Neural cell (in vitro differentiated cells): ENCODE results near the gene DSTN.

ENCODE experiments used
- EP300 ChIP-seq: fragments of 450-650 bp; conservative IDR thresholded peaks from 2 replicates; pipeline ENCODE4 v1.6.1; 2014; ENCODE audit warnings: antibody characterized with exemption, mild to moderate bottlenecking, moderate library complexity; ENCODE audit not compliant: poor library complexity, severe bottlenecking
- EZH2 ChIP-seq: fragments of 200-600, 300-800 bp; shearing (Covaris generic), sonication (generic); IDR thresholded peaks from 2 replicates; pipeline ENCODE4 v1.6.1; 2014; ENCODE audit warnings: antibody characterized with exemption, low read length, borderline replicate concordance, mild to moderate bottlenecking; ENCODE audit not compliant: insufficient read depth, poor library complexity, severe bottlenecking
- MXI1 ChIP-seq: fragments of 450-650 bp; conservative IDR thresholded peaks from 2 replicates; pipeline ENCODE4 v1.6.1; 2014; ENCODE audit warnings: antibody characterized with exemption, mild to moderate bottlenecking; ENCODE audit not compliant: poor library complexity, severe bottlenecking
- POLR2AphosphoS5 ChIP-seq: IDR thresholded peaks from 2 replicates; pipeline ENCODE4 v1.6.1; 2012
- RAD21 ChIP-seq: fragments of 450-650 bp; conservative IDR thresholded peaks from 2 replicates; pipeline ENCODE4 v1.6.1; 2014; ENCODE audit warnings: antibody characterized with exemption, mild to moderate bottlenecking, moderate library complexity
- SMC3 ChIP-seq: fragments of 450-650 bp; conservative IDR thresholded peaks from 2 replicates; pipeline ENCODE4 v1.6.1; 2014; ENCODE audit warnings: antibody characterized with exemption, mild to moderate bottlenecking, moderate library complexity; ENCODE audit not compliant: poor library complexity
- TAF1 ChIP-seq: IDR thresholded peaks from 2 replicates; pipeline ENCODE4 v1.6.1; 2012; ENCODE audit warnings: low read depth
- TF ChIP-seq, protein P1 (sequence below): fragments of 450-650 bp; IDR thresholded peaks from 2 replicates; pipeline ENCODE4 v1.5.1; 2014; ENCODE audit warnings: antibody characterized with exemption, mild to moderate bottlenecking, moderate library complexity; ENCODE audit not compliant: poor library complexity, severe bottlenecking
- TF ChIP-seq, protein P2 (sequence below): IDR thresholded peaks from 2 replicates; pipeline ENCODE4 v1.6.1; 2012; ENCODE audit warnings: borderline replicate concordance

DNA sequence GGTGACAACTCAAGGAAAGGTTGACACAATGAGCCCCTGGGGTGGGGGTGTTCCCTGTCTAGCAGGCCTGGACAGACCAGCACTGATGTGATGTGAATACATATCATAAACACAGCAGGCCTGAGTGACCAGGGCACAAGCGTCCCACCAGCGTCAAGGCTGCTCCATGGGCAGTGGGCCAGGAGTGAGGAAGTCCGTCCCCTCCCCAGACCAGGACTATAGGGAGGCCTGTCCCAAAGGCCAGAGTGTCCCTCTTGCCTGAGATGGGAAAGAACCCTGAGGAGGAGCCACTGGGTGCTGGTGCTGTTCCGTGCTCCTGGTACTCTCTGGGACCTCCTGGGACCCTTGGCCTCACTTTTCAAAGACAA, 67.5 kb downstream of the DSTN start:
- TF ChIP-seq, protein P1, sequence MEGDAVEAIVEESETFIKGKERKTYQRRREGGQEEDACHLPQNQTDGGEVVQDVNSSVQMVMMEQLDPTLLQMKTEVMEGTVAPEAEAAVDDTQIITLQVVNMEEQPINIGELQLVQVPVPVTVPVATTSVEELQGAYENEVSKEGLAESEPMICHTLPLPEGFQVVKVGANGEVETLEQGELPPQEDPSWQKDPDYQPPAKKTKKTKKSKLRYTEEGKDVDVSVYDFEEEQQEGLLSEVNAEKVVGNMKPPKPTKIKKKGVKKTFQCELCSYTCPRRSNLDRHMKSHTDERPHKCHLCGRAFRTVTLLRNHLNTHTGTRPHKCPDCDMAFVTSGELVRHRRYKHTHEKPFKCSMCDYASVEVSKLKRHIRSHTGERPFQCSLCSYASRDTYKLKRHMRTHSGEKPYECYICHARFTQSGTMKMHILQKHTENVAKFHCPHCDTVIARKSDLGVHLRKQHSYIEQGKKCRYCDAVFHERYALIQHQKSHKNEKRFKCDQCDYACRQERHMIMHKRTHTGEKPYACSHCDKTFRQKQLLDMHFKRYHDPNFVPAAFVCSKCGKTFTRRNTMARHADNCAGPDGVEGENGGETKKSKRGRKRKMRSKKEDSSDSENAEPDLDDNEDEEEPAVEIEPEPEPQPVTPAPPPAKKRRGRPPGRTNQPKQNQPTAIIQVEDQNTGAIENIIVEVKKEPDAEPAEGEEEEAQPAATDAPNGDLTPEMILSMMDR: no peak
- TF ChIP-seq RAD21 (no peak), EZH2 (no peak), TAF1 (no peak), POLR2AphosphoS5 (no peak), EP300 (no peak), SMC3 (no peak), MXI1 (no peak)
- TF ChIP-seq, protein P2, sequence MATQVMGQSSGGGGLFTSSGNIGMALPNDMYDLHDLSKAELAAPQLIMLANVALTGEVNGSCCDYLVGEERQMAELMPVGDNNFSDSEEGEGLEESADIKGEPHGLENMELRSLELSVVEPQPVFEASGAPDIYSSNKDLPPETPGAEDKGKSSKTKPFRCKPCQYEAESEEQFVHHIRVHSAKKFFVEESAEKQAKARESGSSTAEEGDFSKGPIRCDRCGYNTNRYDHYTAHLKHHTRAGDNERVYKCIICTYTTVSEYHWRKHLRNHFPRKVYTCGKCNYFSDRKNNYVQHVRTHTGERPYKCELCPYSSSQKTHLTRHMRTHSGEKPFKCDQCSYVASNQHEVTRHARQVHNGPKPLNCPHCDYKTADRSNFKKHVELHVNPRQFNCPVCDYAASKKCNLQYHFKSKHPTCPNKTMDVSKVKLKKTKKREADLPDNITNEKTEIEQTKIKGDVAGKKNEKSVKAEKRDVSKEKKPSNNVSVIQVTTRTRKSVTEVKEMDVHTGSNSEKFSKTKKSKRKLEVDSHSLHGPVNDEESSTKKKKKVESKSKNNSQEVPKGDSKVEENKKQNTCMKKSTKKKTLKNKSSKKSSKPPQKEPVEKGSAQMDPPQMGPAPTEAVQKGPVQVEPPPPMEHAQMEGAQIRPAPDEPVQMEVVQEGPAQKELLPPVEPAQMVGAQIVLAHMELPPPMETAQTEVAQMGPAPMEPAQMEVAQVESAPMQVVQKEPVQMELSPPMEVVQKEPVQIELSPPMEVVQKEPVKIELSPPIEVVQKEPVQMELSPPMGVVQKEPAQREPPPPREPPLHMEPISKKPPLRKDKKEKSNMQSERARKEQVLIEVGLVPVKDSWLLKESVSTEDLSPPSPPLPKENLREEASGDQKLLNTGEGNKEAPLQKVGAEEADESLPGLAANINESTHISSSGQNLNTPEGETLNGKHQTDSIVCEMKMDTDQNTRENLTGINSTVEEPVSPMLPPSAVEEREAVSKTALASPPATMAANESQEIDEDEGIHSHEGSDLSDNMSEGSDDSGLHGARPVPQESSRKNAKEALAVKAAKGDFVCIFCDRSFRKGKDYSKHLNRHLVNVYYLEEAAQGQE: no peak
